GM10847 (cell line): ENCODE results near the gene STYX.

Experiments
- POLR2A ChIP-seq: IDR thresholded peaks from 2 replicates; pipeline ENCODE4 v1.6.1; 2011; ENCODE audit not compliant: insufficient read length; ENCODE audit errors: extremely low read depth

The STYX gene

GRCh38 chr14:52767058-52767833 lies 37.3 kb downstream of the STYX start:
- TF ChIP-seq POLR2A: no peak

DNA sequence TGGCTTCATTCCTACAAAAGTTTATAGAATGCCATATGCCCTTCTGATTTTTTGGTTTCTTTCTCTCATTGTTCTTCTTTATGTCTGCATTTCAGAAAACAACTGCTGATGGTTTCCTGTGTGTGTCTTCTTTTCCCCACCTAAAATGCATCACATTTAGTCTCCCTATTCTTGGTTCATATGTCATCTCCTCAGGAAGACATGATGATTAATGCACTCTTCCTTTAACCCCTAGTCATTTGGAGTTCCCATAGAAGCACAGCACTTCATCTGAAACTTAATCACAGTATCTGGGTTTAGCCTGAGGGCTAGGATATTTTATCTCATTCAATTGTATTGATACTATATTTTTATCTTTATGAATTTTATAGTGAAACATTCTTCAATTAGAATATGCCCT lies 39.9 kb downstream of the STYX start:
- no peak for TF ChIP-seq POLR2A

DNA sequence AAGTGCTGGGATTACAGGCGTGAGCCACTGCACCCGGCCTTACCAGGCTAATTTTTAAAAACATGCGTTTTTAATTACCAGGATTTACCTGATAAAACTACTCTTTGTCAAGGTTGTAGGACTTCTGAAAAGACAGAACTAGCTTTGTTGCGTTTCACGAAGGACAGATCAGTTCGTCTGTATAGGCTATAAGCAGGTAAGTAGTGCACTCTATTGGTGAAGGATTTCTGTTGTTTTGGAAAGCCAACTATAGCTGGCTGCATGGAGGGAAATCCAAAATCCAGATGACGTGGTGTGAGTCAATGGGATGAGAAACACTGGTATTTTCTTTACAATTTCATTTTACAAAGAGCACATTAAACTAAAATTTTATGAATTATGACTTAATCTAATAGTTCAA lies 46.9 kb downstream of the STYX start:
- no peak for TF ChIP-seq POLR2A

DNA sequence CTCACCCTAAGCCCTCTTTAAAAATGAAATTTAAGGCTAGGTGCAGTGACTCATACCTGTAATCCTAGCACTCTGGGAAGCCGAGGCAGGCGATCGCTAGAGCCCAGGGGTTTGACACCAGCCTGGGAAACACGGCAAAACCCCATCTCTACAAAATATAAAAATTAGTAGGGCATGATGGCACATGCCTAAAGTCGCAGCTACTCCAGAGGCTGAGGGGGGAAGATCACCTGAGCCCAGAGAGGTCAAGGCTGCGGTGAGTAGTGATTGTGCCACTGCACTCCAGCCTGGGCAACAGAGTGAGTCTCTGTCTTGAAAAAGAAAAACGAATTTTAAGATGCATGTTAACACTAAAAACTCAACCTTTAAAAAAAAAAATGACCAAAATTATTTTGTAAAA lies 48.7 kb downstream of the STYX start:
- no peak for TF ChIP-seq POLR2A

GRCh38 chr14:52780893-52781292 lies 50.9 kb downstream of the STYX start:
- no peak for TF ChIP-seq POLR2A

GRCh38 chr14:52781629-52782028 lies 51.7 kb downstream of the STYX start:
- TF ChIP-seq POLR2A: no peak

- no peak for TF ChIP-seq POLR2A
Observed at GRCh38 chr14:52783206-52783605, 53.2 kb downstream of the STYX start.

GRCh38 chr14:52786887-52787286 lies 56.9 kb downstream of the STYX start:
- TF ChIP-seq POLR2A: no peak

DNA sequence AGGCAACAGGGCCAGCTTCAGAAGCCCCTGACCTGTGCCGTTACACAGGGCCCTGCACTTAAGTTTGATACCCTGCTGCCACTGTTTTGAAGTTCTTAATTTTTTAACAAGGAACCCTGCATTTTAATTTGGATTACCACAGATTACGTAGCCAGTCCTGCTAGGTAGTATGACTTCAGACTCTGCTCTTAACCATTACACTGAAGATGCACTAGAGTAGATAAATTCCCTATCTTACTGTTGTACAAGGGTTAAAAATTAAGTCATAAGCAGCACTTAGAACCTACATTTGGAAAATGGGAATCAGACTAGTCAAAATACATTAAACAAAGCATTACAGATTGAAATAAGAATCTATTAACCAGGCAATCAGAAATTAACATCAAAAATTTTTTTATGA lies 59.2 kb downstream of the STYX start:
- TF ChIP-seq POLR2A: no peak

DNA sequence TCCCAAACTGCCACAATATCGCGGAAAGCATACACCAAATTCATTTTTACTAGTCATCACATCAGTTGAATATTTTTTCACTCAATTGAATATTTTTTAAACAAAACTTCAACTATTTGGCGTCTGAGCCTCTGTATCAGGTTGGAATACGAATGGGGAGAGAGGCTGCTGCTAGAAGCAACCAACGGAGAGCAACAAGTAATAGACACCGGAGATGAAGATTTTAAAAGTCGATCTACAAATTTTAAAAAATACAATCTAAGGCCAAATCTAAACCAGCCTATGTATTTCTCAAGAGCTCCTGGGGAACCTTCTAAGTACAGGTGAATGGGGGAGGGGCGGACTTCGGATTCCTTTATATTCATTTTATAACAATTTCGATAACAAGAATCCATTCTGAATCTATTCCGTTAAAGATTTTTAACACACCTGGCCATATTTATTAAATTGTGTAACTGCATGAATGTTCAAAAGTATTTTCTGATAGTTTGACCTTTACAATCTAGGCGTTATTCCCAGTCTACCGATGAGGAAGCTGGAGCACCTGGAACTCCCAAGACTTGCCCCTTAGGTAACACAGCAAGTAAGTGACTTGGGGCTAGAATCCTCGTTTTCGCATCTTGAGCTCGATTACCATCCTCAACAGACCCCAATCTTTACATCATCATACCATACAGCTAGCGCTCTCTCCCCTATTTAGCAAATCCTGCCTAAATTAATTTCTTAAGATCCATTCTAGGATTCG lies 60.2 kb downstream of the STYX start:
- TF ChIP-seq POLR2A: no peak

DNA sequence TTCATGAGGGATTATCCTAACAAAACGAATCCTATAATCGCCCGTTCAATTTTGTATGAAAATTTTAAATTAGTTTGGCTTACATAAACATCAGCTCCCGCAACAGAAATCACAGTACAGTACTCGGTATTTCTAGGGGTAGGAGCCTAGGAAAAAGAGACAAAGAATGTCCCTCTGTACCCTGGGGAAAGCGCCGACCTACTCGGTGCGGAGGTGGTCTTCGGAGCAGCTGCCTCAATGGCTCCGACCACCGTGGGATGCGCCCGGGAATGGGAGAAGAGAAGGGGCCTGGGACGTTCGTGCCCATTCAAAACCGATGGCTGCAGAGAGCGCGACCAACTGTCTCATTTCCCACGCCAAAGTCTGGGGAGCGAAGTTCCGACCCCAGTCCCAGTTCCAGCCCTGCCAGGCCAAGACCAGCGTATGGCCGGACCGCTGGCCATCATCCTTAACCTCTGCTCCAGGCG lies 60.8 kb downstream of the STYX start:
- TF ChIP-seq POLR2A: no peak

- TF ChIP-seq POLR2A: peak; percentile 70
Observed at GRCh38 chr14:52791223-52792096, 61.5 kb downstream of the STYX start, which contains the start of gene GNPNAT1. Gene GNPNAT1, minus strand, starts transcription at chr14:52791607. Its CDS starts 6,957 bp downstream, at chr14:52784650.

DNA sequence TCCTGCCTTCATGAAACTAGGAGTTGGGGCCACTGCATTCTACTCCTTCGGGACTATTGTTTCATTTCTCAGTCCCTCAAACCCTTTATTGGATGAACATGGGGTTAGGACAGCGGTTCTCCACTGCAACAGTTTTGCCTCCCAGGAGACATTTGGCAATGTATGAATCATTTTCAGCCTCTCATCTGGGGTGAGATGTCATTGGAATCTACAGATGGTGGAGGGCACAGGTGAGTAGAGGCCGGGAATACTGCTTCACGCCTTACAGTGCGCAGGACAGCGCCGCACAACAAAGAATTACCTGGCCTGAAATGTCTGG lies 62.1 kb downstream of the STYX start:
- no peak for TF ChIP-seq POLR2A

- TF ChIP-seq POLR2A: no peak
Observed at GRCh38 chr14:52793061-52793460, 63.1 kb downstream of the STYX start.

DNA sequence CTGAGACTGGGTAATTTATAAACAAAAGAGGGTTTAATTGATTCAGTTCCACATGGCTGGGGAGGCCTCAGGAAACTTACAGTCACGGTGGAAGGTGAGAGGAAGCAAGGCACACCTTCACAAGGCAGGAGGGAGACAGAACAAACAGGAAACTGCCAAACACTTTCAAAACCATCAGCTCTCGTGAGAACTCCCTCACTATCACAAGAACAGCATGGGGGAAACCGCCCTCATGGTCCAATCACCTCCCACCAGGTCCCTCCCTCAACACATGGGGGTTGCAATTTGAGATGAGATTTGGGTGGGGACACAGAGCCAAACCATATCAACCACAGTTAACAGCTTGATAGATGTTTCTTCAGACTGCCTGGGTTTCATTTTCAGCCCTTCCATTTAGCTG lies 67.7 kb downstream of the STYX start:
- TF ChIP-seq POLR2A: no peak
